ENCODE data around the gene SHB. TPM values are rescaled to one million over a fixed set of nuclear protein-coding genes. Genes with fewer than 3 reads are reported as not detected.

The SHB gene
- total and polyA plus RNA-seq, 2 of the 8 experiments (the other 6 are each of a cell fraction or from before 2014, with no cell fraction given) = 4.1 to 12.6 TPM

- Histone ChIP-seq H3K36me3 (ENCODE audit: control insufficient read depth in 2 of 4, insufficient read depth in 4 of 4, low read length in 3 of 4) (no peaks in the 10 kb centered on the region), H4K5ac (ENCODE audit: insufficient read length, low read depth, low read length) (no peak overlapping the region), H2BK12ac (ENCODE audit: low read depth, low read length) (no peak overlapping the region), H2AFZ (ENCODE audit: low read length) (no peak overlapping the region), H2BK15ac (ENCODE audit: low read length) (no peak overlapping the region), H2AK5ac (ENCODE audit: low read depth, low read length) (no peak overlapping the region), H4K91ac (replicated peaks; ENCODE audit: insufficient read length, low read length) (no peak overlapping the region), H3K79me1 (ENCODE audit: low read depth, low read length) (no peaks in the 10 kb centered on the region), H3K9me3 (ENCODE audit: insufficient read depth in 2 of 2, low read depth in 1 of 2, low read length in 1 of 2) (no peaks in the 10 kb centered on the region), H3K27me3 (replicated peaks in 1 of 4; ENCODE audit: control insufficient read depth in 3 of 4, extremely low read depth in 1 of 4, insufficient read depth in 3 of 4, low read length in 3 of 4) (no peaks in the 10 kb centered on the region), H3K4me2 (ENCODE audit: insufficient read depth in 1 of 2, low read depth in 2 of 2, low read length in 2 of 2) (no peak overlapping the region), H3K23me2 (ENCODE audit: low read depth, low read length) (no peaks in the 10 kb centered on the region), H3K4me3 (ENCODE audit: extremely low read depth in 1 of 4, insufficient read depth in 2 of 4, low read depth in 3 of 4, low read length in 4 of 4) (no peak overlapping the region), H3K9ac (replicated peaks in 1 of 4; ENCODE audit: extremely low read depth in 1 of 4, low read depth in 3 of 4, low read length in 3 of 4) (no peak overlapping the region), H3K4ac (replicated peaks; ENCODE audit: insufficient read length, low read depth, low read length) (no peak overlapping the region), H3K14ac (ENCODE audit: insufficient read length) (no peak overlapping the region), H3K18ac (ENCODE audit: extremely low read depth, low read length) (no peak overlapping the region), H2BK20ac (ENCODE audit: low read length) (no peak overlapping the region), H4K8ac (ENCODE audit: extremely low read depth, insufficient read depth, low read length) (no peak overlapping the region), H3K27ac (ENCODE audit: low read depth, low read length) (no peak overlapping the region), H3K23ac (ENCODE audit: insufficient read length) (no peak overlapping the region), H3K79me2 (ENCODE audit: control insufficient read depth in 1 of 2, insufficient read depth in 2 of 2, low read length in 2 of 2) (no peaks in the 10 kb centered on the region), H3K56ac (replicated peaks; ENCODE audit: insufficient read length, low read depth, low read length) (no peak overlapping the region), H3K4me1 (replicated peaks in 1 of 4; ENCODE audit: control insufficient read depth in 3 of 4, insufficient read depth in 4 of 4, low read length in 3 of 4) (no peaks in the 10 kb centered on the region), H2BK120ac (replicated peaks; ENCODE audit: low read depth, low read length) (no peak overlapping the region), H4K20me1 (replicated peaks in 1 of 2; ENCODE audit: control insufficient read depth in 1 of 2, insufficient read depth in 2 of 2, low read length in 2 of 2) (no peaks in the 10 kb centered on the region), H2BK5ac (ENCODE audit: low read depth, low read length) (no peak overlapping the region)
- no peak for DNase-seq (ENCODE audit: low read depth in 1 of 2, low spot score in 2 of 2)
- WGBS, 2 experiments (ENCODE audit: extremely low coverage in 1 of 2, insufficient coverage in 1 of 2, insufficient read length in 1 of 2, insufficient replicate concordance in 2 of 2, low coverage in 1 of 2, low lambda C conversion rate in 2 of 2, missing lambda C conversion rate in 1 of 2) = 100% methylated on average over 2 of the region's 5 CpGs; no CpG with 5 or more reads in 1 of the 2 experiments
- no peak for FAIRE-seq
- ChIA-PET POLR2A (ENCODE audit: partially characterized antibody) (no interaction called here), CTCF (ENCODE audit: partially characterized antibody) (interaction anchor here (1.4 kb wide), 1 partner anchor 13 kb away, joined by 6 read pairs; no protein-coding TSS in a partner anchor)
- TF ChIP-seq RNF2 (IDR thresholded peaks at IDR 0.05; ENCODE audit: borderline replicate concordance, low read depth, low read length, missing control alignments, poor library complexity, severe bottlenecking) = no peak
- no peak for TF ChIP-seq CBX5 (IDR thresholded peaks at IDR 0.05; ENCODE audit: low read depth, low read length)
- no peak for TF ChIP-seq CHD2 (IDR thresholded peaks at IDR 0.05; ENCODE audit: low read length)
- no peak for TF ChIP-seq GTF2F1 (IDR thresholded peaks at IDR 0.05; ENCODE audit: borderline replicate concordance, low read depth, low read length)
- no peak for TF ChIP-seq KDM4A (IDR thresholded peaks at IDR 0.05; ENCODE audit: low read depth, low read length, severe bottlenecking)
- TF ChIP-seq TAF1 (IDR thresholded peaks at IDR 0.05; ENCODE audit: low read depth, low read length) = no peak
- no peak for TF ChIP-seq BCL11A (IDR thresholded peaks at IDR 0.05; ENCODE audit: low read depth in 2 of 2, low read length in 2 of 2)
- TF ChIP-seq RBBP5 (IDR thresholded peaks at IDR 0.05; ENCODE audit: borderline replicate concordance, low read depth, low read length) = no peak
- TF ChIP-seq CTCF (IDR thresholded peaks at IDR 0.05; ENCODE audit: control extremely low read depth in 1 of 3, insufficient read depth in 1 of 3, low read depth in 1 of 3, low read length in 3 of 3) = no peak
- TF ChIP-seq TAF7 (optimal IDR thresholded peaks at IDR 0.05; ENCODE audit: borderline replicate concordance, low read depth, low read length) = no peak
- no peak for TF ChIP-seq CREB1 (IDR thresholded peaks at IDR 0.05)
- no peak for TF ChIP-seq CTBP2 (IDR thresholded peaks at IDR 0.05; ENCODE audit: borderline replicate concordance, insufficient read depth, insufficient read length, low read length)
Observed at GRCh38 chr9:38101423-38101822, 32.4 kb upstream of the SHB start.
